HG03342 (cell line): ENCODE data around the gene TBC1D14.
"Not testable (repeated sequence)": the region's sequence is repeated elsewhere in the genome, so short reads cannot be mapped to it uniquely, and the experiment has no call there.

Source experiments
- ATAC-seq: cut with Tn5 transposase; IDR thresholded peaks from one replicate; pipeline ENCODE4 v1.9.1; 2021; ENCODE audit warnings: mild to moderate bottlenecking, moderate library complexity; ENCODE audit not compliant: unreplicated experiment

Gene TBC1D14

GRCh38 chr4:7073526-7074390 lies 164.1 kb downstream of the TBC1D14 start:
- ATAC-seq = no peak

- no peak for ATAC-seq
Observed at GRCh38 chr4:7074426-7074825, 164.8 kb downstream of the TBC1D14 start.

- ATAC-seq = no peak
Observed at GRCh38 chr4:7075962-7076695, 166.5 kb downstream of the TBC1D14 start.

- ATAC-seq = no peak
Observed at GRCh38 chr4:7076696-7077082, 167.1 kb downstream of the TBC1D14 start.

- ATAC-seq = no peak
Observed at GRCh38 chr4:7077371-7077770, 167.7 kb downstream of the TBC1D14 start.

- no peak for ATAC-seq
Observed at GRCh38 chr4:7078025-7078424, 168.4 kb downstream of the TBC1D14 start.

- not testable (repeated sequence) for ATAC-seq
Observed at GRCh38 chr4:7079483-7079882, 169.9 kb downstream of the TBC1D14 start.

GRCh38 chr4:7079909-7080308 lies 170.3 kb downstream of the TBC1D14 start:
- not testable (repeated sequence) for ATAC-seq
